Measurements from ENCODE around the gene UGT2B15.
"Not testable (repeated sequence)": the region's sequence is repeated elsewhere in the genome, so short reads cannot be mapped to it uniquely, and the experiment has no call there.

The UGT2B15 gene

DNA sequence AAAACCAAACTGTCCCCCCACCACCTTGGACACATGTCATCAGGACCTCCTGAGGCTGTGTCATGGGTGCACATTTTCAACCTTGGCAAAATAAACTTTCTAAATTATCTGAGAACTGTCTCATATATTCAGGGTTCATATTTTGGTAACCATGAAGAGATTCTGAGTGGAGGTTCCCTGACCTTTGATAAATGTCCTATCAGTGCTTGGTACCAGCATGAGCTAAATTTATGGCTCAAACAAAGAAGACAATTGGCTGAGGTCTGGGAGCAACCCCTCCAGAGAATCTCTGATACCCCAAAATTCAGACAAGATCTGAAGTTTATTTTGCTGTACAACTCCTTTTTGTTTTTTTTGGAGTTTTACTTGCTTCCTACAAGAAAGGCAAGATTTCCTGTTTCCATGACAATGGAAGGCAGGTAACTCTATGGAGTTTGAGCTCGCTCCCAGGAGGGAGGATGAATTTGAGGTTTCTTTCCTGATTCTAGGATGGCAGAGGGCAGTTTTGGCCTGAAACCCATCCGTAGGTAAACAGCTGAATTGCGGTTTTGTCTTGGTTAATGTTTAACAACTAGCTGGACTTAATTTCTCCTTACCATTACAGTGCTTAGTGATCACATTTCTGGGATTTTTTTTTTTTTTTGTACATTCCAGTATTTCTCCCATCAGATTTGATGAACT is 14.5 kb downstream of the UGT2B15 start:
- no peak for DNase-seq

DNA sequence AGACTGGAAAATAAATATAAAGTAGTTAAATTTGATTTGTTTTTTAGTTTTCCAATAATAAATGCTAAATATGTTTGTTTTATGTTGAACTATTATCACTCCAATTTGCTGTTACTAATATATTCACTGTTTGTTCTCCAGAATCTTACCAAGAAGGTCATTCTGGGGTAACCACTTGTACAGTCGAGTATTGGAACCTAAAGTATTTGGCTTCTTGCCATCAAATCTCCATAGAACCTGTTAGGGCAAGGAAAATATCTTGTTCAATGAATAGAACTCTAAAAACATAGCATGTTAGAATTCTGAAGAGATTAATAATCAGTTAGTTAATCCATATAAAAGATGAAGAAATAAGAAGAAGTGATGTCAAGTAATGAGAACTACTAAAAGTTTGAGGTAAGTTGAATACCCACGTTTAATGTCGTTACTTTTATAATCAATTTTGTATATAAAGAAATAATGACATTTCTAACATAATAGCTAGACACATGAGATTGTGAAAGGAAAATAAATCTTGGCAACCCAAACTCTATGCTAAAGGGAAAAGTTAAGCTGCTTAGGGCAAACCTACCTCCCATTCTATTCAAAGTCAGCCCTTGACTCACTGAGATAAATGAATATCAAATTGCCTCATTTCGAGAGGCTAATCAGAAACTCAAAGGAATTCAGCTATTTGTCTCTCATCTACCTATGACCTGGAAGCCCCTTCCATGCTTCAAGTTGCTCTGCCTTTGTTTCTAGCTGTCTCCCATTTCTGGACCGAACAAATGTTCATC is 15.3 kb downstream of the UGT2B15 start:
- DNase-seq: no peak

DNA sequence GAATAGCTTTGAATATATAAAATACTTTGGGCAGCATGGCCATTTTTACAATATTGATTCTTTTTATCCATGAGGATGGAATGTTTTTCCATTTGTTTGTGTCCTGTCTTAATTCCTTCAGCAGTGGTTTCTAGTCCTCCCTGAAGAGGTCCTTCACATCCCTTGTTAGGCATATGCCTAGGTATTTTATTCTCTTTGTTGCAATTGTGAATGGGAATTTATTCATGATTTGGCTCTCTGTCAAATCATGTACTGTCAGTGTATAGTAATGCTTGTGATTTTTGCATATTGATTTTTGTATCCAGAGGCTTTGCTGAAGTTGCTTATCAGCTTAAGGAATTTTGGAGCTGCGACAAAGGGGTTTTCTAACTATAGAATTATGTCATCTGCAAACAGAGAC is 18.5 kb downstream of the UGT2B15 start:
- no peak for DNase-seq

DNA sequence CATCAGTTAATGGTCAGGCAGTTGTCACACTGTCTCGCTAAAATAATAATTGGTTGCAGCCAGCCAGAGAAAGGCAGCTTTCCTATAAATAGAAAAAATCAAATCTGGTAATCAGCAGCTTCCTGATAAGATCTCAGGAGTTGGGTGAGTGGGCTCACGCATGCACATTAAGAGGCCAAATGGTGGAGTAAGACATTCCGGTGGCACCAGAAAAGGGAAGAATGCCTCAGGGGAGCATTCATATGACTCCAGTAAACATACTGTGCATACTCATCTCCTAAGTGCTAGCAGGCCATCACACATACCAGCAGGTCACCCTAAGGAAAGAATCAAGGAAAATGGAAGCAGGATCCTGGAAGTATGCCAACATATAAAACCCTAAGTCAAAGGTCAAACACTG is 40.1 kb downstream of the UGT2B15 start:
- DNase-seq: no peak

DNA sequence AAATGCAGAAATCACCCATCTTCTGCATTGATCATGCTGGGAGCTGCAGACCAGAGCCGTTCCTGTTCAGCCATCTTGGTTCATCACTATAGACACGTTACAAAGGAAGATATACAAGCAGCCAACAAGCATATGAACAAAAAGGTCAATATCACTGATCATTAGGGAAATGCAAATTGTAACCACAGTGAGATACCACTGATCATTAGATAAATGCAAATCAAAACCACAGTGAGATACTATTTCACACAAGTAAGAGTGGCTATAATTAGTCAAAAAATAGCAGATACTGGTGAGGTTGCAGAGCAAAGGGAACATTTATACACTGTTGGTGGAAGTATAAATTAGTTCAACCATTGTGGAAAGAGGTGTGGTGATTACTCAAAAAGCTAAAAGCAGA is 47.7 kb downstream of the UGT2B15 start:
- DNase-seq: not testable (repeated sequence)

DNA sequence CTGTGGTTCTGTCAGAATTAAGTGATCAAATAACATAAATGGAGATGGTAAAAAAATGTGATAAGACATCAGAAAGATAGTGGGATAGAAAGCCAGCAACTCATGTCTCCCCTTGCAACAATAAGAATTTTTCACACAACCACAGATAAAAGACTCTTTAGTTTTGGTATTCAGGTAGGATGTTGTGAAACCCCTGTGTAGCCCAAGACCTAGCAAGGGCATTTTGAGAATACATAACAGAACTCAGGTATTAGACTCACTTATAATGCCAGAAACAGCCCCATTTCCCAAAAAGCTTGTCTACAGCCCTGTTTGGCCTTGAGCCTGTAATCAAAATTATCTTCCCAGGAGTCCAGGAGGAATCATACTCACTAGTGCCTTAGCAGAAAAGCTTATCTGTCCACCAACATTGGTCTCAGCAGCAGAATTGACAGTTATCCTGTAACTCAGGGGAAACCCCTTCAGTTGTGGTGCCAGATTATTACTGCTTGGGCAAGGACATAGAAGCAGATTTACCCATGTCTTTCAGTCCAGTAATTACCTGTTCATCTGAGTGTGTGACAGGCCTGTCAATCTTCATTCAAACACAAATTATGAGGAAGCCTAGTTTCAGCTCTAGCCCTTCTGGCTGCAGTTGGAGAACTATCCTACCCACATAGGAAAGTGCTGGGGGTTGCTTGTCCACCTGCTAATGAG is 53.3 kb downstream of the UGT2B15 start:
- no peak for DNase-seq

DNA sequence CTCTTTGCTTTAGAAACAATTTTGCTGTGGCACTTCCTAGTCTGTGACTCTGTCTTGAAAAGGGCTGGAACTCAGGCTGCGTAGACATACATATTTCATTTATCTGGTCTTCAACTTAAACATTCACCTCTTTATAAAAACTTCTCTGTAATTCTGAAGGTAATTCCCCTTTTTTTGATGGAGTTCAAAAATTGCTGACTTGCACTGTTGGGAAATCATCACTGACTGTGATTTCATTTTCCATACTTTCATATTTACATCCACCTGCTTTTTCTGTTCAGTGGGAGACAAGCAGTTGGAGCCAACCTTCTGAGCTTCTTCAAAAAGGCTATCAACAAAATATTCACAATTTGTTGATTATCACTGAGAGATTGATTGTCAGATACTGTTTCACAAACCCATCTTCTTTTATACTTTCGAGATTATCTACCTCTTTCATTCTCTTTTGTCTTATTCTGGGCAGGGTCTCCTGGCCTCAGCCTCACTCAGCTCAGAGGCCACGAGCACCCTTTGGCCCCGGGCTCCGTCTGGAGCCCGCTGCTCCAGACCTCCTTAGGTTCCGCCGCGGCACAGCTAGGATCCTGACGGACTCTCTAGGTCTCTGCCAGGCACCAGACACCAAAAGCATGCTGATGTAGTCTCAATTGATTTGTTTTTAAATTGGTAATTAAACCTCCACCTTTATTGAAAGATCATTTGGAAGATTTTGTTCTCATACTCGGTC is 54.6 kb downstream of the UGT2B15 start:
- no peak for DNase-seq

DNA sequence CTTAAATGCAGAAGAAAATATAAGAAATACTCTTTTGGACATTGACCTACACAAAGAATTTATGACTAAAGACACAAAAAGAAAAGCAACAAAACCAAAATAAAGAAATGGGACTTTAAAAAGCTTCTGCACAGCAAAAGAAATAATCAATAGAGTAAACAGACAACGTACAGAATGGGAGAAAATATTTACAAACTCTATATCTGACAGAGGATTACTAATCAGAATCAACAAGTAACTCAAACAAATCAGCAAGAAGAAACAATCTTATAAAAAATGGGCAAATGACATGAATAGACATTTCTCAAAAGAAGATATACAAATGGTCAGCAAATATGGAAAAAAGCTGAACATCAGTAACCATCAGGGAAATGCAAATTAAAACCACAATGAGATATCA is 56.7 kb downstream of the UGT2B15 start:
- DNase-seq: no peak

DNA sequence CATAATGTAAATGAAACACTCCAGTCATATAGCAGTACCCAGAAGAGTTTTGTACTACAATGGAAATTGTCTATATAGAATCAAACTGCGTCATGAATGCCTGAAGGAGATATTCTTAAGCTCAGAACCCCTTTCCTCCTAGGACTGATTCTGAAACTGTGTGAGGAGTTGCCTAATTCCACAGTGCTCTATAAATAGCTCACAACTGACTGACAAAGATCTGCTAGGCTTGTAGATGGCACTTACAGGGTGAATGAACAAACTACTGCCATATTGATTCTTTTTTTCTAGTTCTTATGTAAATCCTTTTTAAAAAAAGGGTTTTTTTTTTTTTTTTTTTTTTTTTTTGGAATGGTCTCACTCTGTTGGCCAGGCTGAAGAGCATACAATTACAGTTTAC is 64.2 kb downstream of the UGT2B15 start:
- no peak for DNase-seq

DNA sequence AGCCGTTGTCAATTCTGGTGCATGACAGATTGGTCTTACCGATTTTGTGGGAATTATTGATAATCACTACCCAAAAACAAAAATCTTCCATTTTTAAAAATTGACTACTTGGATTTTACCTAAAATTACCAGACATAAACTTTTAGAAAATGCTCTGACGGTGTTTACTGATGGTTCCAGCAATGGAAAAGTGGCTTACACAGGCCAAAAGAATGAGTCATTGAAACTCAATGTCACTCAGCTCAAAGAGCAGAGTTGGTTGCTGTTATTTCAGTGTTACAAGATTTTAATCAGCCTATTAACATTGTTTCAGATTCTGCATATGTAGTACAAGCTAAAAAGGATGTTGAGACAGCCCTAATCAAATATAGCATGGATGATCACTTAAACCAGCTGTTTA is 71.3 kb downstream of the UGT2B15 start:
- DNase-seq: no peak

DNA sequence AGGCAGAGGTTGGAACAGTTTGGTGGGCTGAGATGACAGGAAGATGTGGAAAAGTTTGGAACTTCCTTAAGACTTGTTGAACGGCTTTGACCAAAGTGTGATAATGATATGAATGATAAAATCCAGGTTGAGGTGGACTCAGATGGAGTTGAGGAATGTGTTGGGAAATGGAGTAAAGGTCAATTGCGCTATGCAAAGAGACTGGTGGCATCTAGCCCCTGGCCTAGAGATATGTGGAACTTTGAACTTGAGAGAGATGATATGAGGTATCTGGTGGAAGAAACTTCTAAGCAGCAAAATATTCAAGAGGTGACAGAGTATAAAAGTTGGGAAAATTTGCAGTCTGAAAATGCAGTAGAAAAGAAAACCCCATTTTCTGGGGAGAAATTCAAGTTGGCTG is 73.0 kb downstream of the UGT2B15 start:
- no peak for DNase-seq

Data from eye (tissue), 1 donor.